Immature natural killer cell (primary cell): ENCODE results near the gene ETNK1. TPM values are rescaled to one million over a fixed set of nuclear protein-coding genes. Genes with fewer than 3 reads are reported as not detected.

Source experiments
- polyA plus RNA-seq, 3 donors: library from polyadenylated mRNA; unstranded; fragments of 300-500 nt; fragmentation: Illumina TruSeq; gene quantifications; one replicate each; pipeline ENCODE4 v1.2.3, GENCODE V29; 2021

The ETNK1 gene
- polyA plus RNA-seq, 3 donors from 2014 or later: 15.7 to 26.2 (median 16.5) TPM

Other genes starting within 250 kb of the ETNK1 start
- 10 to 100 TPM in 2 of 3 donors, 1 to 10 TPM in 1; 5.2 to 15.2 (median 14.1) TPM for gene C2CD5, start 80.6 kb upstream of the ETNK1 start, polyA plus RNA-seq